Measurements from ENCODE around the gene ZC3H4. TPM values are rescaled to one million over a fixed set of nuclear protein-coding genes. Genes with fewer than 3 reads are reported as not detected.
"Not testable (repeated sequence)": the region's sequence is repeated elsewhere in the genome, so short reads cannot be mapped to it uniquely, and the experiment has no call there.

ZC3H4 gene
- total RNA-seq, 4 donors from 2014 or later: 26.2 to 34.7 (median 30.2) TPM

GRCh38 chr19:47106821-47107201, 6.8 kb downstream of the ZC3H4 start:
- H3K4me3 ChIP-seq: no peak overlapping the region
- DNase-seq (ENCODE audit: extremely low spot score): no peak
- intact Hi-C loops (cut with DNase I): no loop called here
- H3K27ac ChIP-seq (replicated peaks in 1 of 4): peak overlapping the region; percentile 100
- WGBS: 48% methylated on average over 2 of the region's 2 CpGs
- H3K9me3 ChIP-seq: no peaks in the 10 kb centered on the region
- peaks cover 0 to 4% (median 2%) of the 10 kb centered on the region in 4 donors for H3K36me3 ChIP-seq
- TF ChIP-seq POLR2AphosphoS5 (IDR thresholded peaks at IDR 0.05): no peak
- no peak for TF ChIP-seq CTCF (IDR thresholded peaks at IDR 0.05)
- no peak for TF ChIP-seq EP300 (IDR thresholded peaks at IDR 0.05)
- no peak for TF ChIP-seq POLR2A (IDR thresholded peaks at IDR 0.05; ENCODE audit: low read depth)
- peaks cover 54 to 90% (median 84%) of the 10 kb centered on the region in 4 donors for H3K4me1 ChIP-seq
- H3K27me3 ChIP-seq: no peaks in the 10 kb centered on the region

- intact Hi-C loops (cut with DNase I): no loop called here
- Histone ChIP-seq H3K9me3 (no peaks in the 10 kb centered on the region), H3K36me3 (peaks cover 0 to 4% (median 2%) of the 10 kb centered on the region in 4 donors), H3K4me3 (no peak overlapping the region), H3K4me1 (peaks cover 56 to 98% (median 89%) of the 10 kb centered on the region in 4 donors), H3K27me3 (no peaks in the 10 kb centered on the region), H3K27ac (replicated peaks in 1 of 4) (peak overlapping the region; percentile 100)
- TF ChIP-seq CTCF (IDR thresholded peaks at IDR 0.05) (no peak), EP300 (IDR thresholded peaks at IDR 0.05) (no peak), POLR2A (IDR thresholded peaks at IDR 0.05; ENCODE audit: low read depth) (no peak), POLR2AphosphoS5 (IDR thresholded peaks at IDR 0.05) (no peak)
- no peak for DNase-seq (ENCODE audit: extremely low spot score)
- WGBS: 86% methylated on average over 2 of the region's 2 CpGs
Observed at GRCh38 chr19:47105874-47106273, 7.7 kb downstream of the ZC3H4 start.

- peaks cover 49 to 88% (median 80%) of the 10 kb centered on the region in 4 donors for H3K4me1 ChIP-seq
- WGBS: 59% methylated on average over 9 of the region's 9 CpGs
- no peak overlapping the region for H3K4me3 ChIP-seq
- peaks cover 0 to 4% (median 2%) of the 10 kb centered on the region in 4 donors for H3K36me3 ChIP-seq
- intact Hi-C loops (cut with DNase I): no loop called here
- no peak for DNase-seq (ENCODE audit: extremely low spot score)
- no peaks in the 10 kb centered on the region for H3K9me3 ChIP-seq
- H3K27me3 ChIP-seq: no peaks in the 10 kb centered on the region
- H3K27ac ChIP-seq (replicated peaks in 1 of 4): peak overlapping the region in 3 of 4 donors; percentile 11 to 100 (median 100)
- TF ChIP-seq CTCF (IDR thresholded peaks at IDR 0.05) (no peak), POLR2A (IDR thresholded peaks at IDR 0.05; ENCODE audit: low read depth) (no peak), POLR2AphosphoS5 (IDR thresholded peaks at IDR 0.05) (no peak)
Observed at GRCh38 chr19:47104680-47105079, 8.9 kb downstream of the ZC3H4 start.

- WGBS: 71% methylated on average over 9 of the region's 9 CpGs
- Histone ChIP-seq H3K4me3 (no peak overlapping the region), H3K27me3 (no peaks in the 10 kb centered on the region), H3K4me1 (peaks cover 46 to 86% (median 77%) of the 10 kb centered on the region in 4 donors), H3K36me3 (peaks cover 0 to 4% (median 2%) of the 10 kb centered on the region in 4 donors), H3K9me3 (no peaks in the 10 kb centered on the region), H3K27ac (replicated peaks in 1 of 4) (no peak overlapping the region)
- no peak for DNase-seq (ENCODE audit: extremely low spot score)
- intact Hi-C loops (cut with DNase I): no loop called here
- TF ChIP-seq POLR2AphosphoS5 (IDR thresholded peaks at IDR 0.05): no peak
- no peak for TF ChIP-seq POLR2A (IDR thresholded peaks at IDR 0.05; ENCODE audit: low read depth)
- no peak for TF ChIP-seq EP300 (IDR thresholded peaks at IDR 0.05)
- TF ChIP-seq CTCF (IDR thresholded peaks at IDR 0.05): no peak
Observed at GRCh38 chr19:47102346-47103060, 11.1 kb downstream of the ZC3H4 start.

- intact Hi-C loops (cut with DNase I); H3K9me3 ChIP-seq; H3K27me3 ChIP-seq; H3K4me3 ChIP-seq; H3K36me3 ChIP-seq; DNase-seq (ENCODE audit: extremely low spot score); H3K27ac ChIP-seq (replicated peaks in 1 of 4): not testable (repeated sequence)
- 100% methylated on average over 4 of the region's 4 CpGs for WGBS
- peaks cover 45 to 86% (median 77%) of the 10 kb centered on the region in 4 donors for H3K4me1 ChIP-seq
Observed at GRCh38 chr19:47101116-47101515, 12.5 kb downstream of the ZC3H4 start.
